RCC 7860 (cell line): ENCODE measurements around the gene STXBP5.

ENCODE experiments used
- DNase-seq: peaks from one replicate; pipeline ENCODE4 v3.0.0-alpha.2; 2015; ENCODE audit warnings: low spot score
- FAIRE-seq: peaks from 2 replicates; lab custom pipeline; 2012; peaks lifted over from hg19 to GRCh38; lab: Jason Lieb, UNC

STXBP5 gene

GRCh38 chr6:147421903-147422302 is 217.7 kb downstream of the STXBP5 start:
- FAIRE-seq (no peak), DNase-seq (no peak)

DNA sequence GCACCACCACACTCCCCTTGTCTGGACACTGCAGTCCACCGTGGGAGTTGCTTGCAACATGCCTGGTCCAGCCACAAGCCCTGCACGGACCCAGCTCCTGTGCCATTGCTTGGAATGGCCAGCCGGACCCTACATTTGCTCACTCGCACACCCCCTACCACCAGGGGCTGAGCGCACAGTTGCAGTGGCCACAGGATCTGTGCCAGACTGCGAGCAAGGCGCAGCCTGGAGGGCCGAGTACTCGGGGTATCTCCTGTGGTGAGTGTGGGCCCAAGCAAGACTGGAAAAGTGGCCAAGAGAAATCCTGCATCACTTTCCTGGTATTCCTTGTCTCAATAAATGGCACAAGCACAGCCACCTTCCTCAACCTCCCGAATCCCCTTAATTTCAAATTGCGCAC is 218.9 kb downstream of the STXBP5 start:
- DNase-seq (no peak), FAIRE-seq (no peak)

DNA sequence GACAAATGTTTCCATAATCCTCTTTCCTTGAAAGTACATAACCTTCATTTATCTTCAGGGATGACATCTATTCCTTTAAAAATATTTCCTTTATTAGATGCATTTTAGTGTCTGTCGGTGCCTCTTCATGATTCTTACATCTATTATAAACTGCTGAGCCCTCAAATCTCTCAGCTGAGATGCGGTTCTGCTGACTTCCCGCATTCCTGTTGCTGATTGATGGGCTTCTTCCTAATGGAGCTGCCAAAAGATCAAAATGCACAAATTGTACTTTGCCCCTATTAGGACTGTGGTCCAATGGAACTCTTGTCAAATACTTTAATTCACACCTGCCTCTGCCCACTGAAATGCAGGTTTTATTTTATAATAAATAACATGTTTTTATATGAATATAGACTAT is 225.6 kb downstream of the STXBP5 start:
- DNase-seq (no peak), FAIRE-seq (no peak)

- FAIRE-seq (no peak), DNase-seq (no peak)
Observed at GRCh38 chr6:147430811-147431210, 226.6 kb downstream of the STXBP5 start.

- no peak for FAIRE-seq
- no peak for DNase-seq
Observed at GRCh38 chr6:147434076-147434475, 229.9 kb downstream of the STXBP5 start.

GRCh38 chr6:147434516-147434915 is 230.3 kb downstream of the STXBP5 start:
- FAIRE-seq: no peak

GRCh38 chr6:147437615-147438014 is 233.4 kb downstream of the STXBP5 start:
- FAIRE-seq (no peak), DNase-seq (no peak)

More at GRCh38 chr6:147434516-147434915, 230.3 kb downstream of the STXBP5 start:
- no peak for DNase-seq

DNA sequence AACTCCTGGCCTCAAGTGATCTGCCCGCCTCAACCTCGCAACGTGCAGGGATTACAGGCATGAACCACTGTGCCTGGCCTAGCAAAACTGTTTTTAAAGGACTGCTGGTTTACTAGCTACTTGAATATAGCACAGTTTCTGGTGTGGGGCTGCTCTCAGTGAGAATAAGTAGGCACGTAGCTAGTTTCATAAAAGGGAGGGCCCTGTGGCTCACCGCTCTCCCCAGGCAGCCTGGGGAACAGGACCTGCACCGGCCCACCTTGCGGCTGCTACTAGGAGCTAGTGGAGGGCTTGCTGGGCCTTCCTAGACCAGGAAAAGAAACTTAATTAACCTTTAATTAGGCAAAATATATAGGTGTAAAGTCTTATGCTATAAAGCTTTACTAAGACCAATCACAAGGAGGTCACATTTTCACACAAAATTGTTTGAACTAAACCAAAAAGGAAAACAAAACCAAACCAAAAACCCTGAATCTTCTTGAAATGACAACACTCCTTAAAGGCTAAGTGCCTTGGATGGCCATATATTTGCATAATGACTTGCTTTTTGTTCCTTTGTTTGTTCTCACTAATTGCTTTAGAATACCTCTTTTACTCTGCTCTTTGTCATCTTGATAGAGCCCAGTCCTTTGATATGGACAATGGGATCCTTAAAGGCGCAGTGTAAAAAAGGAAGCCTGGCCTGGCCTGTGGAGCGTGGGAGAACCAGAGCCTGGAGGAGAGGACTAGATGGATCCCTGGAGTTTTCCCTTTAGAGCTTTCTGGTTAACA is 234.7 kb downstream of the STXBP5 start:
- no peak for FAIRE-seq
- DNase-seq: no peak
